Stimulated activated CD4-positive, alpha-beta T cell treated with anti-CD3 and anti-CD28 coated beads, Interleukin-2, amount 100 ng/mL, for 24 hours (primary cell): ENCODE measurements around the gene SLC25A42.
A peak's percentile ranks its signal among the peaks of the same experiment; 100 is the strongest.
"Not testable (repeated sequence)": the region's sequence is repeated elsewhere in the genome, so short reads cannot be mapped to it uniquely, and the experiment has no call there.

ENCODE experiments used
- DNase-seq, 2 donors: peaks; one replicate each; pipeline ENCODE4 v3.0.0-alpha.2; 2020

Gene SLC25A42

GRCh38 chr19:19106938-19107337, 43.1 kb downstream of the SLC25A42 start:
- not testable (repeated sequence) for DNase-seq

DNA sequence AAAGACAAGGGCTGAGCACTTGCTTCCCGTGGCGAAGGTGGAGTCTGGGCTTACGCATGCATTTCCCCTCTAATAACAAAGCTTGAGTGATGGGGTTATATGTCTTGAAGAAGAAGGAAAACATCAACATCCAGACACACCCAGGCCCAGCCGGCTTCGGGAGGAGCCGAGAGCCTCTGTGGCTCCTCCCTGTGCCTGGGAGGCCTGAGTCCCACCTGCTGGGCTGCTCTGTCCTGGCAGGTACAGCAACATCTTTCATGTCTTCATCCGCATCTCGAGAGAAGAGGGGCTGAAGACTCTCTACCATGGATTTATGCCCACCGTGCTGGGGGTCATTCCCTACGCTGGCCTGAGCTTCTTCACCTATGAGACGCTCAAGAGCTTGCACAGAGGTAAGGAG, 43.9 kb downstream of the SLC25A42 start:
- no peak for DNase-seq

DNA sequence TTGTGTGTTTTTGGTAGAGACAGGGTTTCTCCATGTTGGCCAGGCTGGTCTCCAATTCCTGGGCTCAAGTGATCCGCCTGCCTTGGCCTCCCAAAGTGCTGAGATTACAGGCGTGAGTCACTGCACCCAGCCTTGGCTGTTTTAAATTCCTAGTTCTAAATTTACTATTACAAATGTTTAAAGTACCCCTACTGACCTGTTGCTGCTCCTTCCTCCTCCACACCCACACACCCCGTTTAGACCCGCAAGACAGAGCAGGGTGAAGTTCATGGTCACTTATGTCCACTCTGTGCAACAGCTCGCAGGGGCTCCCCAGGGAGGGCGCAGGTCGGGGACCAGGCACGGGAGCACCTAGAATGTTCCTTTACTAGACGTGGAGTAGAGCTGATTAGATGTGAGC, 45.8 kb downstream of the SLC25A42 start:
- no peak for DNase-seq

GRCh38 chr19:19110410-19111135, 46.8 kb downstream of the SLC25A42 start:
- peak in 1 of 2 donors; percentile 33 for DNase-seq

DNA sequence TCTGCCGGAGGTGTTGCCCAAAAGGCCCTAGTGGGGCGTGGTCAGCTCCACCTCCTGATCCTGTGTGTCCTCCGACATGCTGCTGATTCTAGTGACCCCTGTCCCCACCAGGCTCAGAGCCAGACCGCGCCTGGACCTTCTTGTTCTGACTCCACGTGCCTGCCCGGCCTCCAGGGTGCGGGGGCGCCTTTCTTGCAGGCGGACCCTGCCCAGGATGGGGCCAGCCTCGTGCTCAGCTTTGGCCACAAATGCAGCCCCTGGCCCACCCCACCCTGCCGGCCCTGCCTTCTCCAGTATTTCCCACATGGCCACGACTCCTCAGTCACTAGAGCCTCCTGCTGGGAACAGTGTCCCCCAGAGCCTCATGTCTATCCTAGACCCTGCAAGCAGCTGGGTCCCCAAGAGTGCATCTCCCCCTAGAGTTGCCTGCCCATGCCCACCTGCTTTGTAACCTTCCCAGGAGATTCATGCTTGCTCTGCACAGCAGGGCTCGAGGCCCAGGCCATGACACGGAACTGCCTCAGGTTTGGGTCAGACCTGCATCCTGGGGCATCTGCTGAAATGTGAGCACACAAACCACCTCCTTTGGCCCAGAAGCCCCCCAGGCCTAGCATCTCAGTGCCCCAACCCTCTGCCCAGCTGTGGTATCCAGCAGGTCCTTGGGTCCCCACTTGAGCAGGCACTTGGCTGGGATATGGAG, 47.5 kb downstream of the SLC25A42 start:
- DNase-seq: no peak

DNA sequence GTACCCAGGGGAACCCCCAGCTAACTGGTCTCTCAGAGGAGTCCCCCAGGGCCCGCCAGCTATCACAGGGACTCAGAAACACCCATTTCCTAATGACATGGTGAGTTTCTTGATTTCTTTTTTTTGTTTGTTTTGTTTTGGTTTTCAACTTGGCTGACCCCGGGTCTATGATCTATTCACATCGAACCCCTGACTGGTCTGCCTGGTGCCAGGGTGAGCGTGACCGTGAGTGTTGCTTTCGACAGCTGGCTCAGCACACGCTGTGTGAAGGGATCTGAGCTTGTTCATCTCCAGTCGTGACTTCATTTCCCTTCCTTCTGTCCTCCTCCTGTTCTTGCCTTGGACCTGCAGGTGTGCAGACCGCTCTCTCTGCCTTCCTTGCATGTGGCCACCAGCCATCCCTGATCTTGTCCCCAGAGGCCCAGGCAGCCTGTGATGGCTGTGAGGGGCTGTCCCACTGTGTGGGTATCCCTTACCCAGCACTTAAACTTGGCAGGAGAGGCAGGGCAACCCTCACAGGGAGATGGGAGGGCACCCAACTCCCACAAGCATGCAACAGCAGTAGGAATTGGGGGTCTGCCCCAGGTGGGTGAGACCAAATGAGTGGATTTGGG, 48.3 kb downstream of the SLC25A42 start:
- no peak for DNase-seq

DNA sequence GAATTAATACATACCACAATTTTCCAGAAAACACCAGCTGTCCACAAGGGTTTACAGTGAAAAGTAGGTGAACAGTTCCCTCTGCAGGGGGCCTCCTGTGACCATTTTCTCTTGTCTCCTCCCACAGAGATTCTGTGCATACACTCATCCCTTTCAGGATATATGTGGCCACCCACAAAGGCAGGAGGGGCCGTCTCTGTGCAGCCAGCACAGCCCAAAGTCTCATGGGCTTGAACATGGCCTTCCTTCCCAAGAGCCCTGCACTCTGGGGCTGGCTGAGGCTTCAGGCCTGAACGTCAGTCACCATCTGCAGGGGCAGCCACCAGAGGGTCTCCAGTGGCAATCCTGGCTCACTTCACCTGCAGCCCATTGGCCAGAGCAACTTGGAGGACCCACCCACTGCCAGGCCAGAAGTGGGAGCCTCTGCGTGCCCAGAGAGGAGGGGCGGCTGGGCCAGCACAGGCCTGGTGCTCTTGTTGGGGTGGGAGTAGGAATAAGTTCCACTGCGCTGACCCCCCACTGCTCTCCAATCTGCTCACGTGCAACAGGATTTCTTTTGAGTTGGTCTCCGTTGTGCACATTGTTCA, 49.3 kb downstream of the SLC25A42 start:
- no peak for DNase-seq

- peak; percentile 61 to 70 for DNase-seq
These were observed 52.2 kb downstream of the SLC25A42 start for GRCh38 chr19:19115954-19116353.

DNA sequence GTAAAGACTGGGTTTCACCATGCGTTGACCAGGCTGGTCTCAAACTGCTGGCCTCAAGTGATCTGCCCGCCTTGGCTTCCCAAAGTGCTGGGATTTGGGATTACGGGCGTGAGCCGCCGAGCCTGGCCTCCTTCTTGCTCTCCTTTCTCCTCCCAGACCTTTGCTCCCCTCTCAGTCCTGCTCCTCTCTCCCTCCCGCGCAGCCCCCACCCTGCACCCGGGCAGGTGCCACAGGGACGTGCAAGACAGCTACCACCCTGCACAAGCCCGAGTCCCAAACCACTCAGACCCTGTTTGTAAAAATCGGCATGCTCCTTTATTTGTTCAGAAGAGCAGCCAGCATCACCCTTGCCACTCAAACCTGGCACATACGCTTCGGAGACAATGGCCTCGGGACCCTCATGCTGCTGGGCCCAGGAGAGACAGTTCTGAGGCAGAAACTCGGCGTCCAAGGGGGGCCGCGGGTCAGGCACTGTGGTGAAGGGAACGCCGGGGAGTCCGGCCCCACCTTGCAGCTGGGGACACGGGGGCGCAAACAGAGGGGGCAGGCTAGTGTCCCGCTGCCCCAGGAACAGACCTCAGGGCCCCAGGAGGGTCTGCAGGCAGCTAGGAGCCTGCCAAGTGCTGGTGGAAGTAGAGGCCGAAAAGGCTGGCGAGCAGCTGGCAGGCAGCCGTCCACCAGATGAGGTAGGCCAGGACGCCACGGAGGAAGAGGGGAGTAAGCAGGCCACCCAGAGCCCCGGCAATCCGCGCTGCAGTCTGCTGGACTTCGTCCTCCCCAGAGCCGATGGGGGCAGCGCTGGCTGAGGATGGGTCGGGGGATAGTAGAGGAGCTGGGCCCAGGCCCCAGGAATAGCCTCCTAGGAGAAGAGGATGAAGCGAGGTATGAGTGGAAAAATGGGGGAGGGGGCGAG, 55.8 kb downstream of the SLC25A42 start:
- no peak for DNase-seq

DNA sequence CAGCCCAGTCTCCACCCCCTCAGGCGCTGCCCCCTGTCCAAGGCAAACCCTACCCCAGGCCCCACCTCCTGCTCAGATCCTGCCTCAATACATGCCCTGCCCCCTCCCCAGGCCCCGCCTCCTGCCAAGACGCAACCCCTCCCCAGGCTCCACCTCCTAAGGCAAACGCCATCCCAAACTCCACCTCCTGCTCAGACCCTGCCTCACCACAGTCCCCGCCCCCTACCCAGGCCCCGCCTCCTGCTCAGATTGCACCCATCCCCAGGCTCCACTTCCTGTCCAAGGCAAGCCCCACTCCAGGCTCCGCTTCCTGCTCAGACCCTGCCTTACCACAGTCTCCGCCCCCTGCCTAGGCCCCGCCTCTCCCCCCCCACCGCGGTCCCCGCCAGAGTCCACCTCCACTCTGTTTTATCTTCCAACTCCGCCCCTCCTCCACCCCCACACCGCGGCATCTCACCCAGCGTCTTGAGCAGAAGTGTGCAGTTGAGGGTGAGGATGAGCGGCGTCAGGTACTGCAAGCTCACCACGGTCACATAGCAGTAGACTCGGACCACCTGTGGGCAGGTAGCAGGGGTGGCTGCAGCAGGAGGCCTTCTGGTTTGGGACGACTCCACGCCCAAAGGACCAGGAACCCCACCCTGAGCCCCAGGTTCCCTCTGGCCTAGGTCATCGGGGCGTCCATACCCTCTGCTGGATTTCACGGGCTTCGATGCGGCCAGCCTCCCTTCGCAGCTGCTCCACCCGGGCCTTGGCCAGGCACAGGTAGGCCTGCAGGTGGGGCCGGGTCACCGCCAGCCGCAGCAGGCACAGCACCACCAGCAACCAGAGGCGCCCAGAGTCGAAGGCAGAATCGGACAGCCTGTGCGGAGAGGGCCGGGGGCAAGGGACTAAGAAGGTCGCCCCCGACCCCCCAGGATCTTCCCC, 56.8 kb downstream of the SLC25A42 start:
- peak in 1 of 2 donors; percentile 53 for DNase-seq

DNA sequence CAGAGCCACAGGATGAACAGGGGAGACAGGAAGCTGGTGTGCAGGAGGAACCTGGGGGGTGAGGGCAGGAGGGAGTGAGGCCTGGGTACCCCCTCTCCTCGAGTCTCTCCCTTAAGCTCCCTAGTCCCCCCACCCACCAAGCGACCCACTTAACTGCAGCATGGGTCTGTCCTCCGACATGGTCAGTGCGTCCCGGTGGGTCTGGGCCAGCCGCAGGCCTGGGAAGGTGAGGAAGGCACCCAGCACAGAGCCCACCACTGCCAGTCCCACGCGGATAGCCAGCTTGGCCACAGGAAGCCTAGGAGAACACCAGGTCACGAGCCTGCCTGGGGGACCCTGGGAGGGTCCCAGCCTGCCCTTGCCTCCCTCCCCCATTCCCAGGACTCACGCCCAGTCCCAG, 57.6 kb downstream of the SLC25A42 start:
- no peak for DNase-seq

DNA sequence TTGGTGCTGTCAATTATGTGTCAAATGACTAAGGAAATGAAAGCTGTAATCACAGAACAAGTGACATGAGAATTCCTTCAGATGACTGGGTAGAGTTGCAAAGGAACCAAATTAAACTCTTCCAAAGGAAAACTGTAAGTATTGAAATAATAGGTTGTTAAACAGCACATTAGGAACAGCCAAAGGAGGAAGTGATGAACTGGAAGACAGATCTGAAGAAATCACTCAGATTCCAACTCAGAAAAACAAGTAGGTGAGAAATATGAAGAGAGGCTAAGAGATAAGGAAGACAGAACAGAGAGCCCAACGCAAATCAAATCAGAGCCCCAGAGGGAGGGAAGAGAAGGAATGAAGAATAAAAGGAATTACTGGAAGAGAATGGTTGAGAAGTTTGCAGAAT, 59.1 kb downstream of the SLC25A42 start:
- DNase-seq: no peak

- no peak for DNase-seq
These were observed 59.6 kb downstream of the SLC25A42 start for GRCh38 chr19:19123386-19123785.

DNA sequence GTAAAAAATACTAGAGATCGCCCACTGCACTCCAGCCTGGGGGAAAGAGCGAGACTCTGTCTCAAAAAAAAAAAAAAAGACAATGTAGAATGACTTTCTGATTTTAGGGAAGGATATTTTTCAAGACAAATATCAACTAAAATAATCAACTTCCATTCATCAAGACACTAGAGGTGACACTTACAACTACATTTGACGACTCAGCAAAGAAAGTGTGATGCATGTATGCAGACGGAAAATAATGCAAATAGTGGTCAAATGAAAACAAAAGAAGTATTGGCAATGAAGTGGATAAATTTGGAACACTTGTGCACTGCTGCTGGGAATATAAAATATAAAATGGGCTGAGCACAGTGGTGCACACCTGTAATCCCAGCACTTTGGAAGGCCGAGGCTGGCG, 62.3 kb downstream of the SLC25A42 start:
- no peak for DNase-seq

GRCh38 chr19:19131989-19132388, 68.2 kb downstream of the SLC25A42 start:
- DNase-seq: no peak

DNA sequence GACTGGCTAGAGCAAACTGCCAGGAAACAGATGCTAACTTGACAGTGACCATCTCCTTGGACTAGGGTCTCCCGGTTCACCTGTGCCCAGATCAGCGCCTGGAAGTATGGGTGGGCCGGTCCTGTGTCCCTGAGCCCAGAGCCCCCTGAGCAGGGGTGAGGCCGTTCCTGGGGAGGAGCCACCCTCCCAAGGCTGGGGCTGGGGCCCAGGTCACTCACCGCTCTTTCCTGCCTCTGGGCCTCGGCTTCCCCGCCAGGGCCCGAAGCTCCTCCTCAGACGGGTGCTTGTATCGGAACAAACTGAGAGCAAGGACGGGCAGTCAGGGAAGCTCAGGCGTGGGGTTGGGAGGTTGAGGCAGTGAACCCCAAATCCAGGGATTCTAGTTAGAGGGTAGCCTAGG, 69.1 kb downstream of the SLC25A42 start:
- DNase-seq: no peak

GRCh38 chr19:19133985-19134384, 70.2 kb downstream of the SLC25A42 start:
- DNase-seq: no peak

DNA sequence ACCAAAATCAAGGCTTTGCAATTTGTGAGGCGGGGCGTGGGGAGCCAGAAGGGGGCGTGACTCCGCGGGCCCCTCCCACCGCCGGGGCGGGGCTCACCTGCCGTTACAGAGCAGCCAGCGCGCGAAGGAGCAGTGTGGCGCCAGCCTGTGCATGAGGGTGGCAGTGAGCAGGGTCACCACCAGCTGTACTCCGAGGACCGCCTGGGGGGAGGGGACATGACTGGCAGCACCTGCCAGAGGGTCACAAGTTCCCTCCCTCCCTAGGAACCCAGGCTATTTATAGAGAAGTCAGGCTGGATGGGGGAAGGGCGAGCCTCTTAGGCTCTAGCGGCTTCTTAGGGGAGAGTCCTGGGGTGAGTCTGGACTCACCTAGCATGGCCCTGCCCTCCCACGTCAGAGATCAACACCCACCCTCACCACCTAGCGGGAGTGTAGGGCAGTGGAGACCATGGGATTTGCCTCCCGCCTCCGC, 70.9 kb downstream of the SLC25A42 start:
- DNase-seq: peak; percentile 50 to 58

DNA sequence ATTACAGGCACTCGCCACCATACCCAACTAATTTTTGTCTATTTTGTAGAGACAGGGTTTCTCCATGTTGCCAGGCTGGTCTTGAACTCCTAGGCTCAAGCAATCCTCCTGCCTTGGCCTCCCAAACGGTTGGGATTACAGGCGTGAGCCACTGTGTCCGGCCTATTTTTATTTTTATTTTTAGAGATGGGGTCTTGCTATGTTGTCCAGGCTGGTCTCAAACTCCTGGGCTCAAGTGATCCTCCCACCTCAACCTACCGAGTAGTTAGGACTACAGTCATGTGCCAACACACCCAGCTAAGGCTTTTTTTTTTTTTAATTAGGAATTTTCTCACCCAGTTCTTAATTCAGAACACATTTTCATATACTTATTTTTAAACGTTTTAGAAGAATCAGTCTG, 71.9 kb downstream of the SLC25A42 start:
- DNase-seq: not testable (repeated sequence)

- peak in 1 of 2 donors; percentile 20 for DNase-seq
These were observed 73.8 kb downstream of the SLC25A42 start for GRCh38 chr19:19137556-19138108.
